Neural progenitor cell (in vitro differentiated cells): ENCODE data around the gene ZNF787. TPM values are rescaled to one million over a fixed set of nuclear protein-coding genes. Genes with fewer than 3 reads are reported as not detected.
A peak's percentile ranks its signal among the peaks of the same experiment; 100 is the strongest.

Experiments used
- DNase-seq: peaks from one replicate; pipeline ENCODE4 v3.0.0-alpha.2; 2016; ENCODE audit warnings: low spot score
- H2AFZ ChIP-seq: fragments of 200-600 bp; sonication (generic); replicated peaks from 2 replicates; pipeline ENCODE4 v1.6.1; 2016; ENCODE audit warnings: antibody characterized with exemption
- H3F3A ChIP-seq: fragments of 200-600 bp; sonication (generic); 2 replicates; pipeline ENCODE4 v1.6.1; 2016; ENCODE audit warnings: antibody characterized with exemption, low read depth
- H3K27ac ChIP-seq: fragments of 200-600 bp; sonication (generic); 2 replicates; pipeline ENCODE4 v1.5.1; 2016; ENCODE audit warnings: mild to moderate bottlenecking
- H3K27me3 ChIP-seq: fragments of 200-600 bp; sonication (generic); 2 replicates; pipeline ENCODE4 v1.6.1; 2016; ENCODE audit warnings: mild to moderate bottlenecking, moderate library complexity
- H3K36me3 ChIP-seq: fragments of 200-600 bp; sonication (generic); 2 replicates; pipeline ENCODE4 v1.5.1; 2016
- H3K4me1 ChIP-seq: fragments of 200-600 bp; sonication (generic); 2 replicates; pipeline ENCODE4 v1.6.1; 2016; ENCODE audit warnings: mixed run types
- H3K4me2 ChIP-seq: fragments of 200-600 bp; sonication (generic); 2 replicates; pipeline ENCODE4 v1.6.1; 2016
- H3K4me3 ChIP-seq: fragments of 200-600 bp; sonication (generic); 2 replicates; pipeline ENCODE4 v1.5.1; 2016
- H3K79me2 ChIP-seq: fragments of 200-600 bp; sonication (generic); 2 replicates; pipeline ENCODE4 v1.6.1; 2016; ENCODE audit warnings: low read depth
- H3K9ac ChIP-seq: fragments of 200-600 bp; sonication (generic); 2 replicates; pipeline ENCODE4 v1.6.1; 2016
- H3K9me3 ChIP-seq: fragments of 200-600 bp; sonication (generic); 2 replicates; pipeline ENCODE4 v1.5.1; 2016; ENCODE audit warnings: low read depth
- H4K20me1 ChIP-seq: fragments of 200-600 bp; sonication (generic); 2 replicates; pipeline ENCODE4 v1.6.1; 2016; ENCODE audit warnings: low read depth
- H3K27ac Mint-ChIP-seq: 3 replicates; pipeline ENCODE4 v1.8.0; 2021; ENCODE audit warnings: mixed read lengths
- H3K27me3 Mint-ChIP-seq: 2 replicates; pipeline ENCODE4 v1.8.0; 2022; ENCODE audit warnings: low read depth, mild to moderate bottlenecking, inconsistent platforms, moderate library complexity, mixed read lengths; ENCODE audit not compliant: insufficient read depth
- H3K36me3 Mint-ChIP-seq: 3 replicates; pipeline ENCODE4 v1.8.0; 2021; ENCODE audit warnings: mixed read lengths
- H3K4me1 Mint-ChIP-seq: 3 replicates; pipeline ENCODE4 v1.8.0; 2021; ENCODE audit warnings: mixed read lengths
- H3K4me3 Mint-ChIP-seq: 3 replicates; pipeline ENCODE4 v1.8.0; 2021; ENCODE audit warnings: mild to moderate bottlenecking, moderate library complexity, mixed read lengths
- H3K9me3 Mint-ChIP-seq: 3 replicates; pipeline ENCODE4 v1.8.0; 2020; ENCODE audit warnings: mixed read lengths
- EZH2 ChIP-seq: fragments of 200-600 bp; sonication (generic); IDR thresholded peaks from 2 replicates; pipeline ENCODE4 v1.6.1; 2017; ENCODE audit warnings: antibody characterized with exemption, mild to moderate bottlenecking, moderate library complexity
- EZH2phosphoT487 ChIP-seq: fragments of 200-600 bp; sonication (generic); IDR thresholded peaks from 2 replicates; pipeline ENCODE4 v1.6.1; 2017; ENCODE audit warnings: antibody characterized with exemption
- total RNA-seq: library from RNA; depleted of rRNA; stranded (reverse); fragments of >200 nt; gene quantifications from 2 replicates; pipeline ENCODE4 v1.2.3, GENCODE V29; 2015; ENCODE audit warnings: low replicate concordance
- TF ChIP-seq, protein P1 (sequence below): fragments of 200-600 bp; sonication (generic); IDR thresholded peaks from 2 replicates; pipeline ENCODE4 v1.5.1; 2017; ENCODE audit warnings: antibody characterized with exemption, mild to moderate bottlenecking

ZNF787 gene
- total RNA-seq, 1 donor from 2014 or later, result 2.2 TPM

DNA sequence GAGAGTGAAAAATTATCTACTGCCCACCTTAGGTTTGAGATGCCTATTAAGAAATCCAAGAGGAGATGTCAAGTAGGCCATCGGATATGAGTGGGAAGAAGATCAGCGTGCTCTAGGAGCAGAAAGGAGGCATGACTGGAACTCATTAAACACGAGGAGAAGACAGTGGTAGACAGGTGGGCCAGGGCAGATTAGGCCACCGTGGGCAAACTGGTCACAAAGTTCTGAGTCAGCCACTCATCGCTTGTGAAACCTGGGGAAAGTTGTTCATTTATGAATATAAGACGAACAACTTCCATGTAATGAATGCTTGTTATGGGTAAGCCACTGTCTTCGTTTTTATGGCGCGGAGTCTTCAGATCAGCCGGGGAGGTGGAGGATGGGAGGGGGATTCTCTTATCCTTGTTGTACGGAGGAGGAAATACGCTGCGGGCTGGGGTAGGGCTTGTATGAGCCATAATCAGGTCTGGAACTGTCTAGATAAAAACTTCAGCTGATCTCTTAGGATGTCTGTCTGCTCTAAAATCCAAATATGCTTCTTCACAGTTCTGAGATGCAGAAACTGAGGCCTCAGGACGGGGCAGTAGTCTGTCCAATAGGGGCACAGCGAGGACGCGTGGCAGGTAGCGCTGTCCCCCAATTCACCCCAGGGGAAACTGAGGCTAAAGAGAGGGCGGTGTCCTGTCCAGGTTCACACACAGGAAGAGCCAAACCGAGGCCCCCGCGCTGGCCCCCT is 18.9 kb upstream of the ZNF787 start:
- Mint-ChIP-seq H3K27ac (peak overlapping the region; percentile 89), H3K4me1 (peaks cover 37% of the 10 kb centered on the region), H3K36me3 (no peaks in the 10 kb centered on the region), H3K27me3 (no peaks in the 10 kb centered on the region), H3K4me3 (peak overlapping the region; percentile 85), H3K9me3 (no peaks in the 10 kb centered on the region)
- no peak overlapping the region for H3K27ac ChIP-seq
- peak overlapping the region; percentile 76 for H2AFZ ChIP-seq
- H3K4me1 ChIP-seq, result peaks cover 25% of the 10 kb centered on the region
- peaks cover 24% of the 10 kb centered on the region for H3F3A ChIP-seq
- DNase-seq, result no peak
- H3K27me3 ChIP-seq, result no peaks in the 10 kb centered on the region
- peaks cover 7% of the 10 kb centered on the region for H4K20me1 ChIP-seq
- peaks cover 35% of the 10 kb centered on the region for H3K79me2 ChIP-seq
- H3K4me3 ChIP-seq, result peak overlapping the region; percentile 50
- peak overlapping the region; percentile 88 for H3K4me2 ChIP-seq
- no peaks in the 10 kb centered on the region for H3K36me3 ChIP-seq
- H3K9ac ChIP-seq, result no peak overlapping the region
- no peaks in the 10 kb centered on the region for H3K9me3 ChIP-seq
- TF ChIP-seq EZH2phosphoT487, result no peak
- no peak for TF ChIP-seq EZH2
- TF ChIP-seq, protein P1, sequence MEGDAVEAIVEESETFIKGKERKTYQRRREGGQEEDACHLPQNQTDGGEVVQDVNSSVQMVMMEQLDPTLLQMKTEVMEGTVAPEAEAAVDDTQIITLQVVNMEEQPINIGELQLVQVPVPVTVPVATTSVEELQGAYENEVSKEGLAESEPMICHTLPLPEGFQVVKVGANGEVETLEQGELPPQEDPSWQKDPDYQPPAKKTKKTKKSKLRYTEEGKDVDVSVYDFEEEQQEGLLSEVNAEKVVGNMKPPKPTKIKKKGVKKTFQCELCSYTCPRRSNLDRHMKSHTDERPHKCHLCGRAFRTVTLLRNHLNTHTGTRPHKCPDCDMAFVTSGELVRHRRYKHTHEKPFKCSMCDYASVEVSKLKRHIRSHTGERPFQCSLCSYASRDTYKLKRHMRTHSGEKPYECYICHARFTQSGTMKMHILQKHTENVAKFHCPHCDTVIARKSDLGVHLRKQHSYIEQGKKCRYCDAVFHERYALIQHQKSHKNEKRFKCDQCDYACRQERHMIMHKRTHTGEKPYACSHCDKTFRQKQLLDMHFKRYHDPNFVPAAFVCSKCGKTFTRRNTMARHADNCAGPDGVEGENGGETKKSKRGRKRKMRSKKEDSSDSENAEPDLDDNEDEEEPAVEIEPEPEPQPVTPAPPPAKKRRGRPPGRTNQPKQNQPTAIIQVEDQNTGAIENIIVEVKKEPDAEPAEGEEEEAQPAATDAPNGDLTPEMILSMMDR, result no peak

DNA sequence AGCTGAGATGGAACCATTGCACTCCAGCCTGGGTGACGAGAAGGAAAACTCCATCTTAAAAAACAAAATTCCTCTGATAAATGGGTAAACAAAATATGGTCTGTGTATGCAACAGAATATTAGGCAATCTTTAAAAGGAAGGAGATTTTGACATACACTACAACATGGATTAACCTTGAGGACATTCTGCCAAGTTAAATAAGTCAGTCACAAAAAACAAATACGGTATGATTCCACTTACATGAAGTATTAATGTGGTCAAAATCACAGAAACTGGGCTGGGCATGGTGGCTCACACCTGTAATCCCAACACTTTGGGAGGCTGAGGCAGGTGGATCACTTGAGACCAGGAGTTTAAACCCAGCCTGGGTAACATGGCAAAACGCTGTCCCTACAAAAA is 17.0 kb upstream of the ZNF787 start:
- H3K36me3 ChIP-seq, result no peaks in the 10 kb centered on the region
- DNase-seq, result no peak
- H3K9ac ChIP-seq, result no peak overlapping the region
- H3K9me3 ChIP-seq, result no peaks in the 10 kb centered on the region
- Mint-ChIP-seq H3K36me3 (no peaks in the 10 kb centered on the region), H3K9me3 (no peaks in the 10 kb centered on the region), H3K4me3 (no peak overlapping the region), H3K4me1 (peaks cover 38% of the 10 kb centered on the region), H3K27me3 (peaks cover 3% of the 10 kb centered on the region), H3K27ac (no peak overlapping the region)
- H3K4me1 ChIP-seq, result peaks cover 25% of the 10 kb centered on the region
- H3K27me3 ChIP-seq, result no peaks in the 10 kb centered on the region
- no peak overlapping the region for H3K4me2 ChIP-seq
- H3K27ac ChIP-seq, result no peak overlapping the region
- TF ChIP-seq EZH2 (no peak), EZH2phosphoT487 (no peak)
- TF ChIP-seq, protein P1, result no peak
- no peaks in the 10 kb centered on the region for H4K20me1 ChIP-seq
- H3K4me3 ChIP-seq, result no peak overlapping the region
- peaks cover 34% of the 10 kb centered on the region for H3F3A ChIP-seq
- no peak overlapping the region for H2AFZ ChIP-seq
- peaks cover 16% of the 10 kb centered on the region for H3K79me2 ChIP-seq

DNA sequence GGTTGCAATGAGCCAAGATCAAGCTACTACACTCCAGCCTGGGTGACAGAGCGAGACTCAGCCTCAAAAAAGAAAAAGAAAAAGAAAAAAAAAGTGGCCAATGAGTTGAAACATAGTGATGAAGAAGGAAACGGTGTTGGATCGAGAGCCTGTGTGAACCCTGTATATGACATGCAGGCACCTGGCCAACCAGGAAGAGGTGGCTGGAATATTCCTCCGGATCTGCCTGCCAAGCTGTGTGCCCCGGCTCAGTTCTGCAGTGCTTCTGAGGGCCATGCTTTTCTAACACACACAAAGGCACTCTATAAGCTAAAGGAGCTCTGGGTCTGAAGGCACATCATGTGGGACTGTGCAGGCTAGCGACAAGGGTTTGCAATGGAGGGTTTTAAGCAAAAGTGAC is 16.3 kb upstream of the ZNF787 start:
- peaks cover 28% of the 10 kb centered on the region for H3K4me1 ChIP-seq
- H4K20me1 ChIP-seq, result no peaks in the 10 kb centered on the region
- Mint-ChIP-seq H3K27ac (no peak overlapping the region), H3K4me1 (peaks cover 36% of the 10 kb centered on the region), H3K27me3 (peaks cover 3% of the 10 kb centered on the region), H3K4me3 (no peak overlapping the region), H3K9me3 (no peaks in the 10 kb centered on the region), H3K36me3 (no peaks in the 10 kb centered on the region)
- no peaks in the 10 kb centered on the region for H3K36me3 ChIP-seq
- H3K79me2 ChIP-seq, result peaks cover 9% of the 10 kb centered on the region
- DNase-seq, result no peak
- H3K4me2 ChIP-seq, result no peak overlapping the region
- no peak overlapping the region for H3K9ac ChIP-seq
- H2AFZ ChIP-seq, result no peak overlapping the region
- no peaks in the 10 kb centered on the region for H3K27me3 ChIP-seq
- TF ChIP-seq EZH2phosphoT487 (no peak), EZH2 (no peak)
- TF ChIP-seq, protein P1, result no peak
- H3F3A ChIP-seq, result peaks cover 41% of the 10 kb centered on the region
- no peak overlapping the region for H3K4me3 ChIP-seq
- H3K9me3 ChIP-seq, result no peaks in the 10 kb centered on the region
- H3K27ac ChIP-seq, result no peak overlapping the region
